Neural progenitor cell (in vitro differentiated cells): ENCODE measurements around the gene ARMC9. TPM values are rescaled to one million over a fixed set of nuclear protein-coding genes. Genes with fewer than 3 reads are reported as not detected.

Experiments used
- DNase-seq: peaks from one replicate; pipeline ENCODE4 v3.0.0-alpha.2; 2016; ENCODE audit warnings: low spot score
- H2AFZ ChIP-seq: fragments of 200-600 bp; sonication (generic); replicated peaks from 2 replicates; pipeline ENCODE4 v1.6.1; 2016; ENCODE audit warnings: antibody characterized with exemption
- H3F3A ChIP-seq: fragments of 200-600 bp; sonication (generic); 2 replicates; pipeline ENCODE4 v1.6.1; 2016; ENCODE audit warnings: antibody characterized with exemption, low read depth
- H3K27ac ChIP-seq: fragments of 200-600 bp; sonication (generic); 2 replicates; pipeline ENCODE4 v1.5.1; 2016; ENCODE audit warnings: mild to moderate bottlenecking
- H3K27me3 ChIP-seq: fragments of 200-600 bp; sonication (generic); 2 replicates; pipeline ENCODE4 v1.6.1; 2016; ENCODE audit warnings: mild to moderate bottlenecking, moderate library complexity
- H3K36me3 ChIP-seq: fragments of 200-600 bp; sonication (generic); 2 replicates; pipeline ENCODE4 v1.5.1; 2016
- H3K4me1 ChIP-seq: fragments of 200-600 bp; sonication (generic); 2 replicates; pipeline ENCODE4 v1.6.1; 2016; ENCODE audit warnings: mixed run types
- H3K4me2 ChIP-seq: fragments of 200-600 bp; sonication (generic); 2 replicates; pipeline ENCODE4 v1.6.1; 2016
- H3K4me3 ChIP-seq: fragments of 200-600 bp; sonication (generic); 2 replicates; pipeline ENCODE4 v1.5.1; 2016
- H3K79me2 ChIP-seq: fragments of 200-600 bp; sonication (generic); 2 replicates; pipeline ENCODE4 v1.6.1; 2016; ENCODE audit warnings: low read depth
- H3K9ac ChIP-seq: fragments of 200-600 bp; sonication (generic); 2 replicates; pipeline ENCODE4 v1.6.1; 2016
- H3K9me3 ChIP-seq: fragments of 200-600 bp; sonication (generic); 2 replicates; pipeline ENCODE4 v1.5.1; 2016; ENCODE audit warnings: low read depth
- H4K20me1 ChIP-seq: fragments of 200-600 bp; sonication (generic); 2 replicates; pipeline ENCODE4 v1.6.1; 2016; ENCODE audit warnings: low read depth
- H3K27ac Mint-ChIP-seq: 3 replicates; pipeline ENCODE4 v1.8.0; 2021; ENCODE audit warnings: mixed read lengths
- H3K27me3 Mint-ChIP-seq: 2 replicates; pipeline ENCODE4 v1.8.0; 2022; ENCODE audit warnings: low read depth, mild to moderate bottlenecking, inconsistent platforms, moderate library complexity, mixed read lengths; ENCODE audit not compliant: insufficient read depth
- H3K36me3 Mint-ChIP-seq: 3 replicates; pipeline ENCODE4 v1.8.0; 2021; ENCODE audit warnings: mixed read lengths
- H3K4me1 Mint-ChIP-seq: 3 replicates; pipeline ENCODE4 v1.8.0; 2021; ENCODE audit warnings: mixed read lengths
- H3K4me3 Mint-ChIP-seq: 3 replicates; pipeline ENCODE4 v1.8.0; 2021; ENCODE audit warnings: mild to moderate bottlenecking, moderate library complexity, mixed read lengths
- H3K9me3 Mint-ChIP-seq: 3 replicates; pipeline ENCODE4 v1.8.0; 2020; ENCODE audit warnings: mixed read lengths
- CTCF ChIP-seq: fragments of 200-600 bp; sonication (generic); IDR thresholded peaks from 2 replicates; pipeline ENCODE4 v1.5.1; 2017; ENCODE audit warnings: antibody characterized with exemption, mild to moderate bottlenecking
- EZH2 ChIP-seq: fragments of 200-600 bp; sonication (generic); IDR thresholded peaks from 2 replicates; pipeline ENCODE4 v1.6.1; 2017; ENCODE audit warnings: antibody characterized with exemption, mild to moderate bottlenecking, moderate library complexity
- EZH2phosphoT487 ChIP-seq: fragments of 200-600 bp; sonication (generic); IDR thresholded peaks from 2 replicates; pipeline ENCODE4 v1.6.1; 2017; ENCODE audit warnings: antibody characterized with exemption
- total RNA-seq: library from RNA; depleted of rRNA; stranded (reverse); fragments of >200 nt; gene quantifications from 2 replicates; pipeline ENCODE4 v1.2.3, GENCODE V29; 2015; ENCODE audit warnings: low replicate concordance

The ARMC9 gene
- total RNA-seq, 1 donor from 2014 or later: 45.8 TPM

- peaks cover 5% of the 10 kb centered on the region for H3K4me1 Mint-ChIP-seq
- Histone ChIP-seq H3K79me2 (no peaks in the 10 kb centered on the region), H3K4me1 (peaks cover 4% of the 10 kb centered on the region), H4K20me1 (no peaks in the 10 kb centered on the region), H3K27me3 (no peaks in the 10 kb centered on the region), H3K4me2 (no peak overlapping the region), H3K36me3 (no peaks in the 10 kb centered on the region), H3K4me3 (no peak overlapping the region), H3K9ac (no peak overlapping the region), H2AFZ (no peak overlapping the region), H3F3A (no peaks in the 10 kb centered on the region), H3K9me3 (no peaks in the 10 kb centered on the region), H3K27ac (no peak overlapping the region)
- H3K4me3 Mint-ChIP-seq: no peak overlapping the region
- H3K27me3 Mint-ChIP-seq: peaks cover 13% of the 10 kb centered on the region
- H3K9me3 Mint-ChIP-seq: peaks cover 16% of the 10 kb centered on the region
- no peak for TF ChIP-seq CTCF
- TF ChIP-seq EZH2: no peak
- TF ChIP-seq EZH2phosphoT487: no peak
- H3K36me3 Mint-ChIP-seq: peaks cover 6% of the 10 kb centered on the region
- no peak overlapping the region for H3K27ac Mint-ChIP-seq
- DNase-seq: no peak
Measured at GRCh38 chr2:231383416-231384108, 185.1 kb downstream of the ARMC9 start.

- no peak for TF ChIP-seq EZH2
- TF ChIP-seq CTCF: no peak
- Histone ChIP-seq H3K4me1 (peaks cover 4% of the 10 kb centered on the region), H3F3A (no peaks in the 10 kb centered on the region), H3K27me3 (no peaks in the 10 kb centered on the region), H3K27ac (no peak overlapping the region), H3K4me3 (no peak overlapping the region), H3K36me3 (no peaks in the 10 kb centered on the region), H3K79me2 (no peaks in the 10 kb centered on the region), H4K20me1 (no peaks in the 10 kb centered on the region), H3K9ac (no peak overlapping the region), H3K4me2 (no peak overlapping the region), H3K9me3 (no peaks in the 10 kb centered on the region), H2AFZ (no peak overlapping the region)
- Mint-ChIP-seq H3K36me3 (peaks cover 6% of the 10 kb centered on the region), H3K27ac (no peak overlapping the region), H3K9me3 (peaks cover 16% of the 10 kb centered on the region), H3K27me3 (peaks cover 15% of the 10 kb centered on the region), H3K4me1 (peaks cover 5% of the 10 kb centered on the region), H3K4me3 (no peak overlapping the region)
- no peak for DNase-seq
Measured at GRCh38 chr2:231384109-231384435, 185.6 kb downstream of the ARMC9 start.

GRCh38 chr2:231384970-231385369 lies 186.5 kb downstream of the ARMC9 start:
- Histone ChIP-seq H2AFZ (no peak overlapping the region), H3K4me2 (no peak overlapping the region), H3F3A (no peaks in the 10 kb centered on the region), H4K20me1 (no peaks in the 10 kb centered on the region), H3K36me3 (no peaks in the 10 kb centered on the region), H3K9ac (no peak overlapping the region), H3K9me3 (no peaks in the 10 kb centered on the region), H3K4me3 (no peak overlapping the region), H3K27me3 (no peaks in the 10 kb centered on the region), H3K27ac (no peak overlapping the region), H3K4me1 (no peaks in the 10 kb centered on the region), H3K79me2 (no peaks in the 10 kb centered on the region)
- Mint-ChIP-seq H3K4me1 (peaks cover 3% of the 10 kb centered on the region), H3K27ac (no peak overlapping the region), H3K4me3 (peak overlapping the region; percentile 28), H3K36me3 (peaks cover 6% of the 10 kb centered on the region), H3K27me3 (peaks cover 15% of the 10 kb centered on the region), H3K9me3 (peaks cover 14% of the 10 kb centered on the region)
- no peak for DNase-seq
- TF ChIP-seq EZH2 (no peak), CTCF (no peak), EZH2phosphoT487 (no peak)
